CD14-positive monocyte (primary cell): ENCODE measurements around the gene ETV1. TPM values are rescaled to one million over a fixed set of nuclear protein-coding genes. Genes with fewer than 3 reads are reported as not detected.
A peak's percentile ranks its signal among the peaks of the same experiment; 100 is the strongest.

Source experiments
- DNase-seq, 3 donors: peaks; one replicate each; pipeline ENCODE4 v3.0.0-alpha.2; 2011 to 2022
- H2AFZ ChIP-seq: 2 replicates; pipeline ENCODE4 v1.6.0; 2012; ENCODE audit warnings: mild to moderate bottlenecking, low read depth, low read length, inconsistent platforms; ENCODE audit not compliant: insufficient read depth, poor library complexity, severe bottlenecking
- H3K27ac ChIP-seq, 2 donors: 1 replicate in 1 of 2; 2 replicates in 1 of 2; pipeline ENCODE4 v1.5.1; 2012 to 2013; ENCODE audit warnings: low read length in 2 of 2, control low read depth in 1 of 2, inconsistent platforms in 1 of 2, low read depth in 1 of 2, mild to moderate bottlenecking in 1 of 2
- H3K27me3 ChIP-seq, 2 donors: one replicate each; pipeline versions ENCODE4 v1.6.0 to v1.6.1; 2011 to 2013; ENCODE audit warnings: low read length in 2 of 2; ENCODE audit not compliant: control insufficient read depth in 2 of 2, insufficient read depth in 2 of 2
- H3K36me3 ChIP-seq, 2 donors: replicated peaks in 1 of 2; 1 replicate in 1 of 2; 2 replicates in 1 of 2; pipeline versions ENCODE4 v1.5.1 to v1.6.1; 2012 to 2013; ENCODE audit warnings: low read length in 2 of 2, control low read depth in 1 of 2, inconsistent platforms in 1 of 2, mild to moderate bottlenecking in 1 of 2; ENCODE audit not compliant: insufficient read depth in 2 of 2, control insufficient read depth in 1 of 2
- H3K4me1 ChIP-seq, 2 donors: 1 replicate in 1 of 2; 2 replicates in 1 of 2; pipeline versions ENCODE4 v1.5.1 to v1.6.1; 2012 to 2013; ENCODE audit warnings: low read length in 2 of 2, control low read depth in 1 of 2, inconsistent platforms in 1 of 2, mild to moderate bottlenecking in 1 of 2, moderate library complexity in 1 of 2; ENCODE audit not compliant: insufficient read depth in 2 of 2, control insufficient read depth in 1 of 2
- H3K4me2 ChIP-seq: replicated peaks from 2 replicates; pipeline ENCODE3; 2012; ENCODE audit warnings: low read length, moderate library complexity, mild to moderate bottlenecking; ENCODE audit not compliant: poor library complexity, severe bottlenecking; ENCODE audit errors: extremely low read depth
- H3K4me3 ChIP-seq, 3 experiments: fragments of 200-600 bp in 1 of 3; sonication (generic) in 1 of 3; replicated peaks in 1 of 3; 1 replicate in 2 of 3; 2 replicates in 1 of 3; pipeline ENCODE4 v1.5.1; 2011 to 2013; ENCODE audit warnings: low read length in 3 of 3, mild to moderate bottlenecking in 3 of 3, control low read depth in 2 of 3, low read depth in 2 of 3, inconsistent platforms in 1 of 3, moderate library complexity in 1 of 3
- H3K79me2 ChIP-seq: 2 replicates; pipeline ENCODE4 v1.6.0; 2012; ENCODE audit warnings: mild to moderate bottlenecking, control low read depth, inconsistent platforms, low read length, moderate library complexity; ENCODE audit not compliant: insufficient read depth
- H3K9ac ChIP-seq: 2 replicates; pipeline ENCODE4 v1.6.0; 2017; ENCODE audit warnings: low read length, mild to moderate bottlenecking; ENCODE audit not compliant: insufficient read depth, poor library complexity, severe bottlenecking
- H3K9me3 ChIP-seq, 2 donors: replicated peaks in 1 of 2; 1 replicate in 1 of 2; 2 replicates in 1 of 2; pipeline versions ENCODE4 v1.5.1 to v1.6.1; 2012 to 2013; ENCODE audit warnings: low read length in 2 of 2, control low read depth in 1 of 2; ENCODE audit not compliant: control insufficient read depth in 1 of 2, insufficient read depth in 1 of 2
- H4K20me1 ChIP-seq: 2 replicates; pipeline ENCODE4 v1.6.0; 2012; ENCODE audit warnings: mild to moderate bottlenecking, low read length, control low read depth, moderate library complexity; ENCODE audit not compliant: insufficient read depth
- H3K27ac Mint-ChIP-seq, 7 donors: one replicate each; pipeline ENCODE4 v1.8.0; 2020; ENCODE audit warnings: mild to moderate bottlenecking in 7 of 7, mixed read lengths in 7 of 7, moderate library complexity in 6 of 7, inconsistent platforms in 2 of 7
- H3K27me3 Mint-ChIP-seq, 3 donors: one replicate each; pipeline ENCODE4 v1.8.0; 2021 to 2022; ENCODE audit warnings: low read depth in 3 of 3, mild to moderate bottlenecking in 3 of 3, mixed read lengths in 3 of 3, moderate library complexity in 3 of 3, inconsistent platforms in 1 of 3
- H3K36me3 Mint-ChIP-seq, 2 donors: one replicate each; pipeline ENCODE4 v1.8.0; 2020; ENCODE audit warnings: mixed read lengths in 2 of 2, inconsistent platforms in 1 of 2, mild to moderate bottlenecking in 1 of 2
- H3K4me1 Mint-ChIP-seq: one replicate; pipeline ENCODE4 v1.8.0; 2020; ENCODE audit warnings: mild to moderate bottlenecking, mixed read lengths
- H3K4me3 Mint-ChIP-seq, 2 donors: one replicate each; pipeline ENCODE4 v1.8.0; 2020; ENCODE audit warnings: mild to moderate bottlenecking in 2 of 2, mixed read lengths in 2 of 2, moderate library complexity in 1 of 2
- H3K9me3 Mint-ChIP-seq, 7 donors: one replicate each; pipeline ENCODE4 v1.8.0; 2020 to 2022; ENCODE audit warnings: mixed read lengths in 7 of 7, mild to moderate bottlenecking in 6 of 7, moderate library complexity in 6 of 7, inconsistent platforms in 2 of 7
- CTCF ChIP-seq: fragments of 200-600 bp; IDR thresholded peaks from one replicate; pipeline ENCODE4 v1.8.0; 2022; ENCODE audit warnings: antibody characterized with exemption, mild to moderate bottlenecking
- WGBS: methylation state at CpG from one replicate; pipeline ENCODE4 v1.1.5; 2013; ENCODE audit warnings: missing lambda C conversion rate; ENCODE audit not compliant: insufficient coverage; 5-methylcytosine and 5-hydroxymethylcytosine counted together
- intact Hi-C, 2 donors: fragments of 100-400 bp; cut with micrococcal nuclease; formaldehyde crosslinking; loops; one replicate each; pipeline versions ENCODE4 v1.15.0 to v1.15.1; 2023
- polyA plus RNA-seq, 3 donors: library from polyadenylated mRNA; depleted of rRNA in 1 of 3; unstranded in 2 of 3; stranded (reverse) in 1 of 3; fragments of 300-500 nt in 2 of 3; fragments of >200 nt in 1 of 3; fragmentation: Illumina TruSeq in 2 of 3; gene quantifications; 1 replicate in 2 of 3; 2 replicates in 1 of 3; pipeline ENCODE4 v1.2.3, GENCODE V29; 2012 to 2021

The ETV1 gene
- polyA plus RNA-seq, 3 donors = not detected

DNA sequence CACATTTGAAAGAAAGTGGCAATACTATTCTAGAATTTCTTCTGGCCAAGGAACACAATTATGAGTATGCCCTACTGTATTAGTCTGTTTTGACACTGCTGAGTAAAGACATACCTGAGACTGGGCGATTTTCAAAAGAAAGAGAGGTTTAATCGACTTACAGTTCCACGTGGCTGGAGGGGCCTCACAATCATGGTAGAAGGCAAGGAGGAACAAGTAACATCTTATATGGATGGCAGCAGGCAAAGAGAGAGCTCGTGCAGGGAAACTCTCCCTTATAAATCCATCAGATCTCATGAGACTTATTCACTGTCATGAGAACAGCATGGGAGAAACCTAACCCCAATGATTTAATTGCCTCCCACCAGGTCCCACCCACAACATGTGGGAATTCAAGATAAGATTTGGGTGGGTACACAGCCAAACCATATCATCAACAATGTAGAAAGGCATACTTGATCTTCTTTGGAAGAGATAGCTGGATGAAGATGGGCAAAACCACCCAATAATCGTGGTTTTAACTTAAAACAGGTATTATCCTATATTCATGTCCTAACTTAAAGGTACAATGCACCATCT is 113.9 kb downstream of the ETV1 start:
- no peak for TF ChIP-seq CTCF
- H3K36me3 Mint-ChIP-seq = no peaks in the 10 kb centered on the region
- H3K9me3 Mint-ChIP-seq = peaks cover 0 to 8% (median 2%) of the 10 kb centered on the region in 7 donors
- Histone ChIP-seq H3K9ac (no peak overlapping the region), H3K4me2 (no peak overlapping the region), H3K27ac (no peak overlapping the region), H3K4me3 (no peak overlapping the region), H3K4me1 (peaks cover 0 to 8% of the 10 kb centered on the region in 2 donors), H3K27me3 (peaks cover 7 to 9% of the 10 kb centered on the region in 2 donors), H3K36me3 (no peaks in the 10 kb centered on the region), H2AFZ (no peak overlapping the region), H4K20me1 (no peaks in the 10 kb centered on the region), H3K9me3 (no peaks in the 10 kb centered on the region), H3K79me2 (no peaks in the 10 kb centered on the region)
- H3K27me3 Mint-ChIP-seq = peaks cover 12 to 37% (median 19%) of the 10 kb centered on the region in 3 donors
- DNase-seq = no peak
- intact Hi-C loops = no loop called here
- WGBS = 60% methylated on average over 3 of the region's 5 CpGs
- H3K4me1 Mint-ChIP-seq = peaks cover 10% of the 10 kb centered on the region
- no peak overlapping the region for H3K4me3 Mint-ChIP-seq
- no peak overlapping the region for H3K27ac Mint-ChIP-seq

DNA sequence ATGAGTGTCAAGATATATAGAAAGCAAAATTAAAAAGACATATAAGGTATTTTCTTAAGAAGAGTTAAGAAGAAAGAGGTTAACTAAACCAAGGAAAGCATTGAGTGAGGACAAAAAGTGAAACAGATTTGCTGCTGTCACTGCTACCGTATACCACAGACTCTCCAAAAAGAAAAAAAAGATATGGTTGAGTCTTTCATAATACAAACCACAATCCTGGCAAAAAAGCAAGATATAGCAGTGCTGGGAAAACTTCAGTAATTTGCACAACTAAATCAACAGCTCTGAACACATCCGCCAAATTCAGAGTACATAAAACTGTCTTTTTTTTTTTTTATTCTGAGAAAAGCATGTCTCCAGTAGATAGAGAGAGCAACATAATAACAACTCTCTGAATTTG is 114.7 kb downstream of the ETV1 start:
- peak overlapping the region in 1 of 2 donors; percentile 2 for H3K4me3 Mint-ChIP-seq
- H3K4me1 Mint-ChIP-seq = peaks cover 10% of the 10 kb centered on the region
- Histone ChIP-seq H3K9ac (no peak overlapping the region), H3K79me2 (no peaks in the 10 kb centered on the region), H3K4me2 (no peak overlapping the region), H3K27ac (no peak overlapping the region), H3K9me3 (no peaks in the 10 kb centered on the region), H3K27me3 (peaks cover 9 to 11% of the 10 kb centered on the region in 2 donors), H3K4me3 (no peak overlapping the region), H2AFZ (no peak overlapping the region), H3K36me3 (no peaks in the 10 kb centered on the region), H3K4me1 (peaks cover 0 to 8% of the 10 kb centered on the region in 2 donors), H4K20me1 (no peaks in the 10 kb centered on the region)
- no peaks in the 10 kb centered on the region for H3K36me3 Mint-ChIP-seq
- peaks cover 0 to 8% (median 2%) of the 10 kb centered on the region in 7 donors for H3K9me3 Mint-ChIP-seq
- no peak for TF ChIP-seq CTCF
- peaks cover 12 to 36% (median 20%) of the 10 kb centered on the region in 3 donors for H3K27me3 Mint-ChIP-seq
- intact Hi-C loops = no loop called here
- H3K27ac Mint-ChIP-seq = no peak overlapping the region
- WGBS = 0% methylated on average over 1 of the region's 2 CpGs
- no peak for DNase-seq
